ENCODE measurements around the gene LAMTOR2. TPM values are rescaled to one million over a fixed set of nuclear protein-coding genes. Genes with fewer than 3 reads are reported as not detected.

The LAMTOR2 gene
- total and polyA plus RNA-seq, 4 donors, result 71.2 to 143 (median 103) TPM

DNA sequence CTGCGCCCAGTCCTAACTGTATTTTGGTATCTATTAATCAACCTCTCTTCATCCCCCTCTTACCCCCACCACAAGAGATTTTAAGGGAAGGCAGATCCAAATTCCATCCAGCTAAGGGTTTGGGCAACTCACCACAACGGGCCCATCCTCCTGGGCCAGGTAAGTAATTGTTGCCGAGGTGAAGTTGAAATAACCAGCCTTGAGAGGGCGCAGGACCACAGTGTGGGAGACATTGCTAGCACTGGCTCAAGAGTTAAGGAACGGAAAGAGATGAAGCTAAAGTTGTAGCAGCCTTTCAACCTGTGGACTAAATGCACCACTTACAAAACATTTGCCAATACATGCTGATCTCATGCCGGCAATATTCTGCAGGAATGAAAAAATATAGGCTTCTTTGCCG is 39.8 kb upstream of the LAMTOR2 start:
- WGBS, 2 donors, result 89 to 93% methylated on average over 7 of the region's 7 CpGs

DNA sequence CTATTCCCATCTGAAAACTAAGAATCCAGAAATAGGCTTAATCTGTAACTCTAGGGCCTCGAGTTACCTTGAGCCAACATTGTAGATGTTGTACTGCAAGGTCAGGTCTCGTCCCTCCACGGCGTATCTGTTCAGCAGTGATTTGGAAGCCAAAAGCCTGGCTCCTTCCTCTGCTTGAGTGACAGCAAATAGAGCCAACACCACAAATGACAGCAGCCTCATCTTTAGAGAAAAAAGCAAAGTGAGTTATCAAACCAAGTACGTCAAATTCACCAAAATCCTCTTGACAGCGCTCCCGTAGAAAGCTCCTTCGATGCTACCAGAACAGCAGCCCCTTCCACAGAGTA is 34.7 kb upstream of the LAMTOR2 start:
- no peaks in the 10 kb centered on the region for H3K9me3 ChIP-seq (ENCODE audit: control insufficient read depth in 4 of 4, insufficient read depth in 3 of 4, low read length in 3 of 4)
- DNase-seq, result no peak
- peaks cover 2 to 27% (median 8%) of the 10 kb centered on the region in 4 donors for H3K36me3 ChIP-seq (ENCODE audit: control insufficient read depth in 4 of 4, insufficient read depth in 4 of 4, low read length in 4 of 4)
- peak overlapping the region; percentile 41 to 93 for H3K9ac ChIP-seq (ENCODE audit: insufficient read depth in 1 of 2, low read length in 2 of 2)
- no peak for ATAC-seq (ENCODE audit: insufficient read depth, low FRiP score)
- TF ChIP-seq, protein P1, sequence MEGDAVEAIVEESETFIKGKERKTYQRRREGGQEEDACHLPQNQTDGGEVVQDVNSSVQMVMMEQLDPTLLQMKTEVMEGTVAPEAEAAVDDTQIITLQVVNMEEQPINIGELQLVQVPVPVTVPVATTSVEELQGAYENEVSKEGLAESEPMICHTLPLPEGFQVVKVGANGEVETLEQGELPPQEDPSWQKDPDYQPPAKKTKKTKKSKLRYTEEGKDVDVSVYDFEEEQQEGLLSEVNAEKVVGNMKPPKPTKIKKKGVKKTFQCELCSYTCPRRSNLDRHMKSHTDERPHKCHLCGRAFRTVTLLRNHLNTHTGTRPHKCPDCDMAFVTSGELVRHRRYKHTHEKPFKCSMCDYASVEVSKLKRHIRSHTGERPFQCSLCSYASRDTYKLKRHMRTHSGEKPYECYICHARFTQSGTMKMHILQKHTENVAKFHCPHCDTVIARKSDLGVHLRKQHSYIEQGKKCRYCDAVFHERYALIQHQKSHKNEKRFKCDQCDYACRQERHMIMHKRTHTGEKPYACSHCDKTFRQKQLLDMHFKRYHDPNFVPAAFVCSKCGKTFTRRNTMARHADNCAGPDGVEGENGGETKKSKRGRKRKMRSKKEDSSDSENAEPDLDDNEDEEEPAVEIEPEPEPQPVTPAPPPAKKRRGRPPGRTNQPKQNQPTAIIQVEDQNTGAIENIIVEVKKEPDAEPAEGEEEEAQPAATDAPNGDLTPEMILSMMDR (IDR thresholded peaks at IDR 0.05; ENCODE audit: control extremely low read depth, extremely low read depth), result no peak
- H3K4me1 ChIP-seq (ENCODE audit: control insufficient read depth in 5 of 5, insufficient read depth in 5 of 5, low read length in 5 of 5), result peaks cover 0 to 10% (median 6%) of the 10 kb centered on the region in 5 donors
- H3K4me3 ChIP-seq, result peak overlapping the region; percentile 80
- WGBS, 2 donors, result 41 to 70% methylated on average over 8 of the region's 8 CpGs
- no peaks in the 10 kb centered on the region for H3K27me3 ChIP-seq (ENCODE audit: control insufficient read depth in 3 of 3, insufficient read depth in 3 of 3, low read length in 2 of 3)
- peak overlapping the region in 1 of 2 donors; percentile 87 for H3K27ac ChIP-seq (ENCODE audit: low read depth in 1 of 2, low read length in 1 of 2)

More for the DNA sequence above, 39.8 kb upstream of the LAMTOR2 start:
- Histone ChIP-seq H3K27me3 (ENCODE audit: control insufficient read depth in 3 of 3, insufficient read depth in 3 of 3, low read length in 2 of 3) (no peaks in the 10 kb centered on the region), H3K9ac (ENCODE audit: insufficient read depth in 1 of 2, low read length in 2 of 2) (no peak overlapping the region), H3K27ac (ENCODE audit: low read depth in 1 of 2, low read length in 1 of 2) (no peak overlapping the region), H3K9me3 (ENCODE audit: control insufficient read depth in 4 of 4, insufficient read depth in 3 of 4, low read length in 3 of 4) (no peaks in the 10 kb centered on the region), H3K36me3 (ENCODE audit: control insufficient read depth in 4 of 4, insufficient read depth in 4 of 4, low read length in 4 of 4) (peaks cover 29 to 59% (median 38%) of the 10 kb centered on the region in 4 donors), H3K4me3 (no peak overlapping the region), H3K4me1 (ENCODE audit: control insufficient read depth in 5 of 5, insufficient read depth in 5 of 5, low read length in 5 of 5) (peaks cover 0 to 5% (median 3%) of the 10 kb centered on the region in 5 donors)
- TF ChIP-seq, protein P1 (IDR thresholded peaks at IDR 0.05; ENCODE audit: control extremely low read depth, extremely low read depth), result no peak
- ATAC-seq (ENCODE audit: insufficient read depth, low FRiP score) (no peak), DNase-seq (no peak)

DNA sequence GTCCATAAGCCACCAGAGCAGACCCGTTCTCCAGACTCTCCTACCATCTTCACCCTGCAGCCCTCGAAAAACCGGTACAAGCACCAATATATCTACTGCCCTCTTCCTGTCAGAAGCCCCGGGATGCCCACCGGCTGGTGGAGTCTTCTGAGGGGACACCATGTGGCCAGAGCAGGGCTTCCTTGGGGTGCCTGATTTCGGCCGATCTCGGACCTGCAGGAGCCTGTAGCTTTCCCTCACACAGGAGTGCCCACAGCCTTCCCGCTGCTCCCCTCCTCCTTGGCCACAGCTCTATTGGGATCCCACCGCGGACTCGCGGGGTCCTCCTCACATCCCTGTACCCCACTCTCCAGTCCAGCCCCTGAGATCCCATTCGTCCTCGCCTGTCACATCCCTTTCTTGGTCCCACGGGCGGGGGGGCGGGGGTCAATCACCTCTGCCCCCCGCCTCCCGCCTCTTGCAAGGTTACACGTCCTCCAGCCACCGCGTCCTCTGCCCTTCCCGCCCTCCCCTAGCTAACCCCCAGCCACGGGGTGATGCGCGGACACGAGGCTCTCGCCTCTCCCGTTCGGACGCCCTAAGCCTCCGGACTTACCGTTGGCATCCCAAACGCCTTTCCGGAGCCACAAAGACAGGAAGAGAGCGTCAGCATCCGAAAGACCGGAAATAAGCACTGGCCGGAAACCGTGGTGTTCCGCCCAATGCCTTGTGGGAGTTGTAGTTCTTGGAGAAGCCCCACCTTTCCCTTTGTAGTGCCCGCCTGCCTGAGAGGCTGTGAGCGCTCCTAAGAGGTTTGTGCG is 34.1 kb upstream of the LAMTOR2 start, which contains the start of gene SSR2:
Gene SSR2, minus strand, starts transcription at position 659 of the 800 bp plus-strand sequence. CDS start 784 bp downstream, outside the sequence.
- no peaks in the 10 kb centered on the region for H3K27me3 ChIP-seq (ENCODE audit: control insufficient read depth in 3 of 3, insufficient read depth in 3 of 3, low read length in 2 of 3)
- TF ChIP-seq, protein P1 (IDR thresholded peaks at IDR 0.05; ENCODE audit: control extremely low read depth, extremely low read depth), result no peak
- H3K9me3 ChIP-seq (ENCODE audit: control insufficient read depth in 4 of 4, insufficient read depth in 3 of 4, low read length in 3 of 4), result no peaks in the 10 kb centered on the region
- WGBS, 2 donors, result 0% methylated on average over 45 of the region's 45 CpGs
- peaks cover 2 to 25% (median 6%) of the 10 kb centered on the region in 4 donors for H3K36me3 ChIP-seq (ENCODE audit: control insufficient read depth in 4 of 4, insufficient read depth in 4 of 4, low read length in 4 of 4)
- ATAC-seq (ENCODE audit: insufficient read depth, low FRiP score) (peak; percentile 98), DNase-seq (peak; percentile 90 to 97 (median 95))
- peak within 1 kb of the TSS; percentile 80 for H3K4me3 ChIP-seq
- peak within 1 kb of the TSS; percentile 41 to 93 for H3K9ac ChIP-seq (ENCODE audit: insufficient read depth in 1 of 2, low read length in 2 of 2)
- H3K27ac ChIP-seq (ENCODE audit: low read depth in 1 of 2, low read length in 1 of 2), result peak within 1 kb of the TSS; percentile 87
- peaks cover 0 to 10% (median 6%) of the 10 kb centered on the region in 5 donors for H3K4me1 ChIP-seq (ENCODE audit: control insufficient read depth in 5 of 5, insufficient read depth in 5 of 5, low read length in 5 of 5)

All from lung (tissue), 12 donors.